ENCODE data around the gene MT3.
A peak's percentile ranks its signal among the peaks of the same experiment; 100 is the strongest.

Gene MT3

GRCh38 chr16:56631832-56632155, 42.5 kb downstream of the MT3 start:
- DNase-seq = no peak

- peak; percentile 41 for DNase-seq
Observed at GRCh38 chr16:56632156-56632847, 43.0 kb downstream of the MT3 start, which contains the start of gene MT1M. Gene MT1M (plus strand): TSS chr16:56632659. CDS start chr16:56632732, 73 bp downstream.

GRCh38 chr16:56632848-56633365, 43.6 kb downstream of the MT3 start:
- no peak for DNase-seq

- DNase-seq = no peak
Observed at GRCh38 chr16:56633535-56633934, 44.2 kb downstream of the MT3 start.

GRCh38 chr16:56634715-56635440, 45.5 kb downstream of the MT3 start:
- DNase-seq = no peak

- no peak for DNase-seq
Observed at GRCh38 chr16:56635441-56635967, 46.2 kb downstream of the MT3 start.

- DNase-seq = no peak
Observed at GRCh38 chr16:56636616-56637413, 47.5 kb downstream of the MT3 start.

GRCh38 chr16:56637814-56638750, 48.8 kb downstream of the MT3 start, which contains the start of gene MT1A:
Gene MT1A (plus strand): TSS chr16:56638666. CDS start chr16:56638739, 73 bp downstream.
- DNase-seq = no peak

- no peak for DNase-seq
Observed at GRCh38 chr16:56639045-56639444, 49.7 kb downstream of the MT3 start.

- no peak for DNase-seq
Observed at GRCh38 chr16:56640076-56640475, 50.7 kb downstream of the MT3 start.

Measured in hematopoietic multipotent progenitor cell treated with erythropoietin and hydrocortisone succinate and interleukin-3 and kit ligand, for 6 days (in vitro differentiated cells).